ENCODE results near the gene IL18BP. TPM values are rescaled to one million over a fixed set of nuclear protein-coding genes. Genes with fewer than 3 reads are reported as not detected.

IL18BP gene
- total RNA-seq, 1 donor from 2014 or later: 2.9 TPM

DNA sequence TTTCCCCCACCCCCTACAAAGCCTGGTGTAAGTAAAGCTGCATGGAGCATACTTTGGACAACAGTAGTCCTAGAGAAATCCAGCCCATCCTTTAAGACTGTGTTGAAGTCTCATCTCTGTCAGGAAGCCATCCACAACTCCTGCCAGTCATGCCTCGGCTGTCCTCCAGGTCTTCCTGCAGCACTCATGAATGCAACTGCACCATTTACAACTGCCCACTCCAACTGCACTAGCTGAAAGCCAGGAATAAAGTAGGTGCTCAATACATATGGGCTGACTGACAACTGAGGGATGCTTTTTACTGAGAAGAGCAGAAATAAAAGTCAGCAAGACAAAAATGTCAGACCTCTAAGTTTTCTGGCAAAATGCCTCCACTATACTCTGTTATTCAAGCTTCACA, 27.4 kb downstream of the IL18BP start:
- TF ChIP-seq, protein P1, sequence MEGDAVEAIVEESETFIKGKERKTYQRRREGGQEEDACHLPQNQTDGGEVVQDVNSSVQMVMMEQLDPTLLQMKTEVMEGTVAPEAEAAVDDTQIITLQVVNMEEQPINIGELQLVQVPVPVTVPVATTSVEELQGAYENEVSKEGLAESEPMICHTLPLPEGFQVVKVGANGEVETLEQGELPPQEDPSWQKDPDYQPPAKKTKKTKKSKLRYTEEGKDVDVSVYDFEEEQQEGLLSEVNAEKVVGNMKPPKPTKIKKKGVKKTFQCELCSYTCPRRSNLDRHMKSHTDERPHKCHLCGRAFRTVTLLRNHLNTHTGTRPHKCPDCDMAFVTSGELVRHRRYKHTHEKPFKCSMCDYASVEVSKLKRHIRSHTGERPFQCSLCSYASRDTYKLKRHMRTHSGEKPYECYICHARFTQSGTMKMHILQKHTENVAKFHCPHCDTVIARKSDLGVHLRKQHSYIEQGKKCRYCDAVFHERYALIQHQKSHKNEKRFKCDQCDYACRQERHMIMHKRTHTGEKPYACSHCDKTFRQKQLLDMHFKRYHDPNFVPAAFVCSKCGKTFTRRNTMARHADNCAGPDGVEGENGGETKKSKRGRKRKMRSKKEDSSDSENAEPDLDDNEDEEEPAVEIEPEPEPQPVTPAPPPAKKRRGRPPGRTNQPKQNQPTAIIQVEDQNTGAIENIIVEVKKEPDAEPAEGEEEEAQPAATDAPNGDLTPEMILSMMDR (IDR thresholded peaks at IDR 0.05; ENCODE audit: insufficient read depth, low read length, poor library complexity, severe bottlenecking): no peak
- Histone ChIP-seq H3K27me3 (ENCODE audit: control insufficient read depth, insufficient read depth, low read length) (no peaks in the 10 kb centered on the region), H3K36me3 (ENCODE audit: control insufficient read depth, insufficient read depth, low read length) (peaks cover 5% of the 10 kb centered on the region), H3K4me3 (ENCODE audit: low read depth, low read length) (no peak overlapping the region)
- no peak for DNase-seq (ENCODE audit: low read depth)

DNA sequence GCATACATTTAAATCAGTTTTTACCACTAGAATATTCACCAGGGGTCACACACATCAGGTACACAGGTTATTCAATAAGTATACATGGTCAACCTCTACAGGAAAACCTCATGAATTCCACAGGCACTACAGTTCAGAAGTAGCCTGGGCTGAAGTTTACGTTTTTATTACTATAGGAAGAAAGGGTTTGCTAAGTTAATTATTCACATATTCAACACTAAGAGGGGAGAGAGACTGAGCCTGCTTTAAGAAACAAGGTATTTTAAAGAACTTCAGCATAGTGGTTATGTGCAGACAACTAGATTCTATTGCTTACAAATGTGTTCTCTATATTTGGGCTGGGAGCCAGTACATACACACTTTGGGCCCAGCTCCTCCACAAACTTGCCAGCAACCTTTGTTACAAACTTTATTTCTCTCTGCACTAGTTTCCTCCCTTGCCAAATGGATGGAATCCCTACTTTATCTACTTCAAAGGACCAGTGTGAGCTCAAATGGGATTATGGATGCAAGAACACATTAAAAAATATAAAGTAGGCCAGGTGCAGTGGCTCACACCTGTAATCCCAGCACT, 31.9 kb downstream of the IL18BP start:
- H3K4me3 ChIP-seq (ENCODE audit: low read depth, low read length): no peak overlapping the region
- TF ChIP-seq, protein P1 (IDR thresholded peaks at IDR 0.05; ENCODE audit: insufficient read depth, low read length, poor library complexity, severe bottlenecking): no peak
- H3K27me3 ChIP-seq (ENCODE audit: control insufficient read depth, insufficient read depth, low read length): no peaks in the 10 kb centered on the region
- DNase-seq (ENCODE audit: low read depth): no peak
- no peaks in the 10 kb centered on the region for H3K36me3 ChIP-seq (ENCODE audit: control insufficient read depth, insufficient read depth, low read length)

DNA sequence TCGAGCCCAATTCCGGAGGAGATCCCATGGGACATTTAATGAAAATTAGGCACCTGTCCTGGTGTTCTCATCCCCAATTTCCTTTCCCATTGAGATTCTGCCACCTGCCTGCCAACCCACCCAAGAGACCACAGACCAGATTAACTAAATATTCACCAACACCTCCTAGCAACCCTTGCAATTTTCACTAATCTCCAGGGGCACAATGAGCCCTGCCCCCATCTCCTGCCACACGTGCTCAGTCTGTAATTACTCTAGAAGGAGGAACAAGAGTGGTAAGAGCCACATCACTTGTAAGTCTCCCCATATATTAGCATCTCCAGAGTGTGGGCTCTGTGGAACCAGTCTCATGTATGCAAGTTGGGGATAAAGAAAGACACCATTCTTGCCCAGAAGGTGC, 38.0 kb downstream of the IL18BP start:
- DNase-seq (ENCODE audit: low read depth): no peak
- Histone ChIP-seq H3K27me3 (ENCODE audit: control insufficient read depth, insufficient read depth, low read length) (no peaks in the 10 kb centered on the region), H3K36me3 (ENCODE audit: control insufficient read depth, insufficient read depth, low read length) (no peaks in the 10 kb centered on the region)

DNA sequence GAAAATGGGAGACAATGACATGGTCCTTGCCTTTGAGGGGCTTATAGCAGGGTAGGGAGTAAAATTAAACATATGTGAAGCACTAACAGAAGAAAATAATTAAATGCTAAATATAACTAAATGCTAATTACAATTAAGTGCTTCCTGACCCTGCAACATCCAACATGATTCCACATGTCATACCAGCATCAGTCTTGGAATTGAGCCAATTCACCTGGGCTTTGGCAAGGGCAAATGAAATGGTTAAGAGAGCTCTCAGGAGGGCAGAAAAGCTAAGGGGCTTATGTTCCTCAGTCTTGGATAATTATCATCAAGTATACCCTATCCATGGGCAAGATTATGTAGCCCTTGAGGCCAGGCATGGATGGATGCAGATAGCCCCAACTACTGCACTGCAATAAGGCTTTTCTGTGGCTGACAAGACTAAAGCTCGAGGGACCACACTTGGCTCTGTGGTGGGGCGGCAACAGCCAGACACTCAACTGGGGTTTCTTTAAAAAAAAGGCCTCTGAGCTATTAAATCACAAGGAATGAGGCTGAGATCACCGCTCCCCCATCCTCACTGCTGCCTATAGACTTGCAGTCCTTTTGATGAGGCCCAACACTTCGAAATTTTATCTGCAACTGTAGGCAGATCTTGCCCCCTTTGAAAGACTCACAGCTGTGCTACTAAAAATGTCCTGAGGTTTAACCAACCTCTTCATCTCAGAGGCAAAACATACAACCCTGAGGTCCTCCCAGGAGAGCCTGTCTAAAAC, 39.0 kb downstream of the IL18BP start:
- Histone ChIP-seq H3K4me3 (ENCODE audit: low read depth, low read length) (no peak overlapping the region), H3K36me3 (ENCODE audit: control insufficient read depth, insufficient read depth, low read length) (no peaks in the 10 kb centered on the region), H3K27me3 (ENCODE audit: control insufficient read depth, insufficient read depth, low read length) (no peaks in the 10 kb centered on the region)
- DNase-seq (ENCODE audit: low read depth): no peak
- TF ChIP-seq, protein P1 (IDR thresholded peaks at IDR 0.05; ENCODE audit: insufficient read depth, low read length, poor library complexity, severe bottlenecking): no peak

More for the DNA sequence above, 38.0 kb downstream of the IL18BP start:
- no peak overlapping the region for H3K4me3 ChIP-seq (ENCODE audit: low read depth, low read length)
- TF ChIP-seq, protein P1 (IDR thresholded peaks at IDR 0.05; ENCODE audit: insufficient read depth, low read length, poor library complexity, severe bottlenecking): no peak

DNA sequence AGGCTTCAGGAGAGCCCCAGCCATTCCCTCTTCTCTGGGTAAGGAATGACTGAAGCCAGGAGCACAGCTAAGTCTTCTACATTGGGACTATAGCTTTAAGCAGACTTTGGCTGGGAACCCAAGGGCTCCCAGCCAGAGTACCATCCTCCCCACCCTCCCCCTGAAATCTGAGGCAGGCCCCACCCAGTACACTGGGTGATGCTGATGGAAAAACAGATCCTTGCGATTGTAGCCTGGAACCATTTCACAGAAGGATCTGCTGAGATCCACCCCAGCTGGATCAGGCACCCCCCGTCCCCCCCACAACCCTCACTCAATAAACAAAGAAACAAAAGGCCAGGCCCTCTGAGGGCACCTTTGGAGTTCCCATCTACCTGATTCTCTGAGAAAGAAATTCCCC, 39.8 kb downstream of the IL18BP start:
- Histone ChIP-seq H3K27me3 (ENCODE audit: control insufficient read depth, insufficient read depth, low read length) (no peaks in the 10 kb centered on the region), H3K4me3 (ENCODE audit: low read depth, low read length) (no peak overlapping the region), H3K36me3 (ENCODE audit: control insufficient read depth, insufficient read depth, low read length) (no peaks in the 10 kb centered on the region)
- no peak for DNase-seq (ENCODE audit: low read depth)
- TF ChIP-seq, protein P1 (IDR thresholded peaks at IDR 0.05; ENCODE audit: insufficient read depth, low read length, poor library complexity, severe bottlenecking): no peak
